Liver (tissue), 9 donors: ENCODE results near the gene STX11. TPM values are rescaled to one million over a fixed set of nuclear protein-coding genes. Genes with fewer than 3 reads are reported as not detected.

Source experiments
- DNase-seq: peaks from one replicate; pipeline ENCODE4 v3.0.0-alpha.2; 2017; ENCODE audit warnings: low spot score
- H3K27ac ChIP-seq, 2 donors: one replicate each; pipeline ENCODE4 v1.7.0; 2013; ENCODE audit warnings: inconsistent platforms in 2 of 2, low read length in 2 of 2, control low read depth in 1 of 2, low read depth in 1 of 2, mild to moderate bottlenecking in 1 of 2
- H3K27me3 ChIP-seq, 4 donors: one replicate each; pipeline versions ENCODE4 v1.6.1 to v1.7.0; 2013; ENCODE audit warnings: low read length in 3 of 4, inconsistent platforms in 1 of 4, mild to moderate bottlenecking in 1 of 4, moderate library complexity in 1 of 4; ENCODE audit not compliant: control insufficient read depth in 4 of 4, insufficient read depth in 4 of 4
- H3K36me3 ChIP-seq, 4 donors: one replicate each; pipeline versions ENCODE4 v1.6.1 to v1.7.0; 2013; ENCODE audit warnings: low read length in 3 of 4, mild to moderate bottlenecking in 3 of 4, low read depth in 1 of 4, moderate library complexity in 1 of 4; ENCODE audit not compliant: control insufficient read depth in 4 of 4, insufficient read depth in 3 of 4
- H3K4me1 ChIP-seq, 4 donors: one replicate each; pipeline versions ENCODE4 v1.6.1 to v1.7.0; 2013; ENCODE audit warnings: low read length in 3 of 4, mild to moderate bottlenecking in 3 of 4, moderate library complexity in 1 of 4; ENCODE audit not compliant: control insufficient read depth in 4 of 4, insufficient read depth in 4 of 4
- H3K4me3 ChIP-seq, 3 donors: one replicate each; pipeline versions ENCODE4 v1.6.1 to v1.7.0; 2013; ENCODE audit warnings: low read length in 3 of 3, control low read depth in 1 of 3, low read depth in 1 of 3, mild to moderate bottlenecking in 1 of 3
- H3K9ac ChIP-seq, 2 donors: one replicate each; pipeline ENCODE4 v1.7.0; 2013; ENCODE audit warnings: low read length in 2 of 2, mild to moderate bottlenecking in 2 of 2, moderate library complexity in 2 of 2, control low read depth in 1 of 2, low read depth in 1 of 2
- H3K9me3 ChIP-seq, 4 donors: one replicate each; pipeline versions ENCODE4 v1.6.1 to v1.7.0; 2013; ENCODE audit warnings: low read length in 3 of 4; ENCODE audit not compliant: control insufficient read depth in 4 of 4
- CTCF ChIP-seq: fragments of 150-350 bp; IDR thresholded peaks from 2 replicates; pipeline ENCODE4 v1.5.1; 2017; ENCODE audit warnings: improper control_type of control experiment, low read depth, low read length; ENCODE audit not compliant: missing input control
- EGR1 ChIP-seq, 2 donors: IDR thresholded peaks; 2 replicates each; pipeline ENCODE4 v1.6.1; 2016 to 2018; ENCODE audit warnings: antibody characterized with exemption in 2 of 2, low read depth in 2 of 2
- FOXA2 ChIP-seq: IDR thresholded peaks from 2 replicates; pipeline ENCODE4 v1.6.1; 2016; ENCODE audit warnings: antibody characterized with exemption
- HNF4G ChIP-seq: IDR thresholded peaks from 2 replicates; pipeline ENCODE4 v1.6.1; 2016; ENCODE audit warnings: antibody characterized with exemption
- MAX ChIP-seq: IDR thresholded peaks from 2 replicates; pipeline ENCODE4 v1.6.1; 2016; ENCODE audit warnings: antibody characterized with exemption
- NR2F2 ChIP-seq: IDR thresholded peaks from 2 replicates; pipeline ENCODE4 v1.6.1; 2016; ENCODE audit warnings: antibody characterized with exemption
- RAD21 ChIP-seq, 2 donors: IDR thresholded peaks; 2 replicates each; pipeline ENCODE4 v1.6.1; 2016; ENCODE audit warnings: antibody characterized with exemption in 2 of 2, mild to moderate bottlenecking in 2 of 2
- REST ChIP-seq: IDR thresholded peaks from 2 replicates; pipeline ENCODE4 v1.6.1; 2016; ENCODE audit warnings: antibody characterized with exemption, mild to moderate bottlenecking
- SP1 ChIP-seq: IDR thresholded peaks from 2 replicates; pipeline ENCODE4 v1.6.1; 2018; ENCODE audit warnings: antibody characterized with exemption, mild to moderate bottlenecking
- TAF1 ChIP-seq: conservative IDR thresholded peaks from 2 replicates; pipeline ENCODE4 v1.6.1; 2016; ENCODE audit warnings: antibody characterized with exemption, mild to moderate bottlenecking
- YY1 ChIP-seq: IDR thresholded peaks from 2 replicates; pipeline ENCODE4 v1.6.1; 2016; ENCODE audit warnings: antibody characterized with exemption, mild to moderate bottlenecking
- WGBS: extraction: QIAGEN DNeasy Blood & Tissue Kit; methylation state at CpG from one replicate; pipeline ENCODE4 v1.1.7; 2013; 5-methylcytosine and 5-hydroxymethylcytosine counted together
- polyA plus RNA-seq, 2 donors: library from polyadenylated mRNA; stranded (reverse) in 1 of 2; unstranded in 1 of 2; fragments of 200-250 nt in 1 of 2; fragments of >200 nt in 1 of 2; fragmentation: Nextera tagmentation in 1 of 2; extraction: Ambion mirVana in 1 of 2; gene quantifications; one replicate each; pipeline versions ENCODE4 v1.2.1 to v1.2.3, GENCODE V29; 2013 to 2015
- total RNA-seq, 2 donors: library from RNA; depleted of rRNA; stranded (reverse); fragments of >200 nt; gene quantifications; one replicate each; pipeline ENCODE4 v1.2.3, GENCODE V29; 2014
- donor health status: healthy.
- donor health status: healthy.
- donor health status: healthy.
- donor health status: healthy.
- donor health status: healthy.

Gene STX11
- total and polyA plus RNA-seq, 4 donors, result 1.3 to 4.9 (median 3.4) TPM

- TF ChIP-seq EGR1 (IDR thresholded peaks at IDR 0.05; ENCODE audit: low read depth in 2 of 2) (no peak), YY1 (no peak), FOXA2 (no peak), CTCF (no peak), RAD21 (IDR thresholded peaks at IDR 0.05) (no peak), NR2F2 (no peak), TAF1 (no peak)
Observed at GRCh38 chr6:144143106-144143505, 7.2 kb upstream of the STX11 start (continued).

GRCh38 chr6:144143878-144144277, 6.4 kb upstream of the STX11 start:
- H3K9ac ChIP-seq, result no peak overlapping the region
- no peak overlapping the region for H3K4me3 ChIP-seq
- TF ChIP-seq TAF1, result no peak
- no peaks in the 10 kb centered on the region for H3K27me3 ChIP-seq
- no peaks in the 10 kb centered on the region for H3K4me1 ChIP-seq
- DNase-seq, result no peak
- H3K36me3 ChIP-seq, result no peaks in the 10 kb centered on the region
- H3K9me3 ChIP-seq, result no peaks in the 10 kb centered on the region
- no peak overlapping the region for H3K27ac ChIP-seq

- no peak for TF ChIP-seq REST
- no peak overlapping the region for H3K27ac ChIP-seq
- H3K36me3 ChIP-seq, result no peaks in the 10 kb centered on the region
- H3K4me1 ChIP-seq, result peaks cover 0 to 5% (median 2%) of the 10 kb centered on the region in 4 donors
- H3K4me3 ChIP-seq, result no peak overlapping the region
- no peaks in the 10 kb centered on the region for H3K9me3 ChIP-seq
- no peak overlapping the region for H3K9ac ChIP-seq
- 91% methylated on average over 1 of the region's 1 CpG for WGBS
- no peak for DNase-seq
- no peaks in the 10 kb centered on the region for H3K27me3 ChIP-seq
Observed at GRCh38 chr6:144144996-144145395, 5.3 kb upstream of the STX11 start.

- H3K4me3 ChIP-seq, result no peak overlapping the region
- no peak overlapping the region for H3K9ac ChIP-seq
- H3K36me3 ChIP-seq, result no peaks in the 10 kb centered on the region
- no peaks in the 10 kb centered on the region for H3K9me3 ChIP-seq
- no peak for TF ChIP-seq HNF4G
- TF ChIP-seq NR2F2, result no peak
- TF ChIP-seq YY1, result no peak
- TF ChIP-seq EGR1 (IDR thresholded peaks at IDR 0.05; ENCODE audit: low read depth in 2 of 2), result no peak
- no peak for TF ChIP-seq MAX
- no peak for TF ChIP-seq SP1
- no peak for DNase-seq
- WGBS, result 93% methylated on average over 2 of the region's 2 CpGs
- H3K27ac ChIP-seq, result no peak overlapping the region
- H3K27me3 ChIP-seq, result no peaks in the 10 kb centered on the region
- peaks cover 0 to 7% (median 3%) of the 10 kb centered on the region in 4 donors for H3K4me1 ChIP-seq
Observed at GRCh38 chr6:144145541-144145940, 4.8 kb upstream of the STX11 start.
